Motor neuron (in vitro differentiated cells): ENCODE data around the gene LAMA2. TPM values are rescaled to one million over a fixed set of nuclear protein-coding genes. Genes with fewer than 3 reads are reported as not detected.

Experiments used
- ATAC-seq, 8 experiments: fragments of 200-7000 bp; cut with Tn5 transposase; replicated peaks in 6 of 8; 2 replicates each; pipeline ENCODE4 v1.8.0; 2021; ENCODE audit warnings: mild to moderate bottlenecking in 8 of 8, moderate library complexity in 8 of 8
- H3K27ac ChIP-seq, 2 donors: fragments of 250-450 bp; sonication (Bioruptor Pico); 2 replicates each; pipeline ENCODE4 v1.9.0; 2021; ENCODE audit warnings: antibody characterized with exemption in 2 of 2, mild to moderate bottlenecking in 2 of 2, moderate library complexity in 1 of 2
- H3K4me1 ChIP-seq, 2 donors: fragments of 250-450 bp; sonication (Bioruptor Pico); replicated peaks in 1 of 2; 2 replicates each; pipeline ENCODE4 v1.6.1; 2021; ENCODE audit warnings: antibody characterized with exemption in 2 of 2, mild to moderate bottlenecking in 2 of 2, moderate library complexity in 1 of 2
- H3K4me3 ChIP-seq, 5 donors: fragments of 250-450 bp; sonication (Bioruptor Pico); 2 replicates each; pipeline ENCODE4 v1.9.0; 2021; ENCODE audit warnings: antibody characterized with exemption in 5 of 5, mild to moderate bottlenecking in 5 of 5, moderate library complexity in 4 of 5
- WGBS, 10 experiments: fragments of 450-650 bp; shearing (Covaris generic); methylation state at CpG; one replicate each; pipeline ENCODE4 v1.0.0; 2022; 5-methylcytosine and 5-hydroxymethylcytosine counted together
- in situ Hi-C, 9 experiments: fragments of 400-800 bp; cut with MboI; loops; one replicate each; pipeline ENCODE4 v1.15.0; 2021; ENCODE audit warnings: low sequenced_read_pairs in 9 of 9, low pct_unique_long_range_greater_than_20kb in 2 of 9; ENCODE audit not compliant: unreplicated experiment in 9 of 9
- total RNA-seq, 8 experiments: library from RNA; unstranded; fragments of 300-600 nt; gene quantifications; 2 replicates each; pipeline versions ENCODE4 v1.2.3 to v1.2.4, GENCODE V29; 2022

Gene LAMA2
- total RNA-seq, 8 experiments from 2014 or later: 0.52 to 232 (median 5.1) TPM

DNA sequence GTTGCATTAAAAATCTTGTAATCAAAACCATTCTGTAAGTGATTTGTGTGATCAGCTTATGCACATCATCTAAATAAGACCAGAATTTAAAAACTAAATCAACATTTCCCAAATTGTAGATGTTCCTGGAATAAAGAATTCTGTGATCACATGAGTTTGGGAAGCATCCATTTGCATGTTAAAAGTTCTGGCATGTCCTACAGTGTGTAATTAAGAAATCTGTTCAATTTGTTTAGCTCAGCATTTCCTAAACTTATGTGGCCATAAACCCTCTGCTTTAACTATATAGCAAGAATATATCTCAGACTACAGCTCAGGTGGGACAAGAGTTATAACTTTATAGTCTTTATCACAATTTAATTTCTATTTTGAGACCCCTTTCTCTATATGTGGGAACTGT is 399.1 kb downstream of the LAMA2 start:
- Histone ChIP-seq H3K4me1 (peaks cover 13 to 40% of the 10 kb centered on the region in 2 donors), H3K27ac (no peak overlapping the region), H3K4me3 (no peak overlapping the region)
- in situ Hi-C loops: no loop called here
- peak in 3 of 8 experiments; percentile 32 to 56 (median 54) for ATAC-seq

DNA sequence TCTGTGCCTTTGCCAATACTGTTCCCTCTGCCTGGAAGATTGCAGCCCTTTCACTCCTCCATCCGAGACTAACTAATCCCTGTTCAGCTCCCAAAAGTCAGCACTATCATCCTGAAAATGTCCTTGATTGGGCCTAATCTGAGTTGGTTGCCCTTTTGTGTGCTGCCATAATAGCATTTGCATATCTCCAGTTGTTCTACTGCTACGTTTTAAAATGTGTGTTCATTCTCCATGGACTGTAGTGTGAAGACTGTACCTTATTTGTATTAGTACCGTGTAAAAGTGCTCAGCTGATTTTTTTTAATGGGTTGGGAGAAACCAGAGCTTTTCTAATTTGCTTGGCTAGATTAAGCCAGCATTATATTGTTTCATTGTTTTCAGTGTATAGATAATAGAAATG is 401.3 kb downstream of the LAMA2 start:
- WGBS, 10 experiments: 66 to 100% (median 80%) methylated on average over 1 to 3 of the region's 3 CpGs; no CpG with 5 or more reads in 2 of the 10 experiments
- in situ Hi-C loops: no loop called here
- Histone ChIP-seq H3K27ac (no peak overlapping the region), H3K4me1 (peaks cover 13 to 39% of the 10 kb centered on the region in 2 donors), H3K4me3 (no peak overlapping the region)
- no peak for ATAC-seq

GRCh38 chr6:129287231-129288177 is 404.6 kb downstream of the LAMA2 start:
- Histone ChIP-seq H3K4me3 (no peak overlapping the region), H3K27ac (no peak overlapping the region), H3K4me1 (peaks cover 7 to 14% of the 10 kb centered on the region in 2 donors)
- 42 to 100% (median 86%) methylated on average over 1 to 7 of the region's 7 CpGs for WGBS, 10 experiments
- peak in 1 of 8 experiments; percentile 39 for ATAC-seq
- in situ Hi-C loops: no loop called here

DNA sequence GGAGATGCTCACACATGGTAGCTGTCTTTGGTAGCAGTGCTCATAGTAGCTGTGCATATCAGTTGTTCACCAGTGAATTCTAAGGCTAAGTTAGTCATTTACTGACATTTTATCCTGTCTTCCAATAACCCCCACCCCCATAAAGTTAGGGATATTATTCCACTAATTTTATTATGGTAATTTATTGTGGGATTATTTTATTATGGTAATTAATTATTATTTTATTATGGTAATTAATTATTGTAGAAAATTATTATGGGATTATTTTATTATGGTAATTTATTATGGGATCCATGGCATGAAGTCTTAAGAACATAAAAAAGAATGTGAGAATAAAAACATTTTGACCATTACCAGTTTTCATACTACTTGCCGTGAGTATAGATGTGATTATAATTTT is 406.5 kb downstream of the LAMA2 start:
- Histone ChIP-seq H3K4me3 (no peak overlapping the region), H3K27ac (no peak overlapping the region), H3K4me1 (peaks cover 4 to 8% of the 10 kb centered on the region in 2 donors)
- ATAC-seq: no peak
- in situ Hi-C loops: no loop called here
- 86 to 100% (median 100%) methylated on average over 1 of the region's 1 CpG; no CpG with 5 or more reads in 2 of the 10 experiments for WGBS, 10 experiments

- ATAC-seq: no peak
- 83 to 100% (median 95%) methylated on average over 6 to 14 of the region's 15 CpGs; no CpG with 5 or more reads in 5 of the 10 experiments for WGBS, 10 experiments
- Histone ChIP-seq H3K4me3 (no peak overlapping the region), H3K4me1 (no peaks in the 10 kb centered on the region), H3K27ac (no peak overlapping the region)
- in situ Hi-C loops: no loop called here
Observed at GRCh38 chr6:129292836-129293235, 409.9 kb downstream of the LAMA2 start.

- no peaks in the 10 kb centered on the region for H3K4me1 ChIP-seq
- no peak overlapping the region for H3K4me3 ChIP-seq
- in situ Hi-C loops: no loop called here
- no peak overlapping the region for H3K27ac ChIP-seq
- ATAC-seq: no peak
- WGBS, 10 experiments: 75 to 95% (median 87%) methylated on average over 1 to 5 of the region's 5 CpGs
Observed at GRCh38 chr6:129297592-129297991, 414.7 kb downstream of the LAMA2 start.

GRCh38 chr6:129302671-129303070 is 419.7 kb downstream of the LAMA2 start:
- whole genome bisulfite sequencing, 10 experiments: 52 to 86% (median 68%) methylated on average over 1 to 2 of the region's 2 CpGs
- Histone ChIP-seq H3K4me1 (no peaks in the 10 kb centered on the region), H3K27ac (no peak overlapping the region), H3K4me3 (no peak overlapping the region)
- ATAC-seq: no peak
- in situ Hi-C loops: no loop called here

DNA sequence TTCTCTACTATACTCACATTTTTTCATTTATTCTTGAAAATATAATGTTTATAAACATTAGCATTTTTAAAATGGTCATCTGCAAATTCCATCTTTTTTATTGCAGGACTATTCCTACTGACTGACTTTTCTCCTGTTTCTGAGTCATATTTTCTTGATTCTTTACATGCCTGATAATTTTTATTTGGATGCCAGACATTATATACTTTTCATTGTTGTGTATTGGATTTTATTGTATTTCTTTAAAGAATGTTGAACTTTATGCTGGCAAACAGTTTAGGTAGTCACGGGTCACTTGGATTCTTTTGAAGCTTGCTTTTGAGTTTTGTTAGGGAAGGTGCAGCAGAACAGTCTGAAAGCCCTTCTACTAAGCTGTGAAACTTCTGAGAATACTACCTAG is 423.9 kb downstream of the LAMA2 start:
- WGBS, 10 experiments: 86 to 100% (median 92%) methylated on average over 1 of the region's 1 CpG; no CpG with 5 or more reads in 2 of the 10 experiments
- no peaks in the 10 kb centered on the region for H3K4me1 ChIP-seq
- H3K4me3 ChIP-seq: no peak overlapping the region
- H3K27ac ChIP-seq: no peak overlapping the region
- no peak for ATAC-seq
- in situ Hi-C loops: no loop called here

DNA sequence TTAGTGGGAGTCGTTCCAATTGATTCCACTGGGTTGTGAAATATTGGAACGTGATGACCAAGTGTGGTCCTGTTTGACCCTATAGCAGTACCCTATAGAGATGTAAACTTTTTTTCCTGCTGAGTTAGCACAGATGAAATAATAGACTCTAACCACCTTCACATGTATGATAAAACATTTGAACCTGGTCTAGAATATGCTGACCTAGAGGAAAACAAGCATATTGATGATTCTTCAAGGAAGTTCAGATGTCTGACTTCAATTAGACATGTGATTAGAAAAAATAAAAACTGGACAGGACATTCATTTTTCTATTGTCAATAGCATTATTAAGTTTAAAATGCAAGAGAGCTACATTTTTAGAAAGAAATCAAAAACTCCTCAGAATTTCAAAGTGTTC is 424.9 kb downstream of the LAMA2 start:
- in situ Hi-C loops: no loop called here
- WGBS, 10 experiments: 56 to 100% (median 86%) methylated on average over 2 of the region's 2 CpGs; no CpG with 5 or more reads in 2 of the 10 experiments
- ATAC-seq: no peak

DNA sequence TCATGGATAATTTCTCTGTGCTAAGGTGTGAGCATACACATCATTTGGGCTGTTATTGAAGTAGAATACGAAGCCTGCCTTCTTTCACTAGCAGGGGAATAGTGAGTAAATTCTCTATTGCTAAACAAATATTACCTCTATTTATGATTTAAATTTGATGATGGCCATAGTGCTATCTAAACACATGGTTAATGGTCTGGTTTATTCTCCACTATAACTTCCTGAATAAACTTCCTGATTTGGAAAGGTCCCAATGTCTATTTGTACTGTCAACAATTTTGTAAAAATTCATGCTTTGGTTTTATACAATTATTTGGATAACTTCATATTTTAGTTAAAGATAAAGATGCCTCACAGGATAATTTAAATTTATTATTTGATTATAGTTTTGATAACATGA is 426.2 kb downstream of the LAMA2 start:
- in situ Hi-C loops: no loop called here
- Histone ChIP-seq H3K4me3 (no peak overlapping the region), H3K4me1 (no peaks in the 10 kb centered on the region), H3K27ac (no peak overlapping the region)
- no peak for ATAC-seq
- WGBS, 10 experiments: 80 to 100% (median 100%) methylated on average over 1 of the region's 1 CpG; no CpG with 5 or more reads in 4 of the 10 experiments

More for the DNA sequence above, 424.9 kb downstream of the LAMA2 start:
- no peak overlapping the region for H3K27ac ChIP-seq
- no peaks in the 10 kb centered on the region for H3K4me1 ChIP-seq
- no peak overlapping the region for H3K4me3 ChIP-seq

DNA sequence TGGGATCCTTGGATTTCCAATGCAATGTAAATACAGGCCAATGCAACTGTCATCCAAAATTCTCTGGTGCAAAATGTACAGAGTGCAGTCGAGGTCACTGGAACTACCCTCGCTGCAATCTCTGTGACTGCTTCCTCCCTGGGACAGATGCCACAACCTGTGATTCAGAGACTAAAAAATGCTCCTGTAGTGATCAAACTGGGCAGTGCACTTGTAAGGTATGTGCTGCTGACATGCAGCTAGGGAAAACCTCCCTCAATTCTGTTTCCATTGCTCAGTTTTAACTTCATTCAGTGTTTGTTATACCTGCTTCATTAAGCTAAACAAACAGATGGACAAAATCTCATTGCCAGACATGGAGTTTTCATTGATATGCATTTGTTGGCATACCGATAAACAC is 429.9 kb downstream of the LAMA2 start:
- in situ Hi-C loops: no loop called here
- H3K4me1 ChIP-seq: peaks cover 0 to 4% of the 10 kb centered on the region in 2 donors
- 33 to 87% (median 68%) methylated on average over 1 to 3 of the region's 3 CpGs; no CpG with 5 or more reads in 4 of the 10 experiments for WGBS, 10 experiments
- ATAC-seq: peak in 3 of 8 experiments; percentile 30 to 67 (median 41)
- H3K27ac ChIP-seq: no peak overlapping the region
- H3K4me3 ChIP-seq: no peak overlapping the region

GRCh38 chr6:129314575-129314974 is 431.6 kb downstream of the LAMA2 start:
- H3K4me3 ChIP-seq: no peak overlapping the region
- 93 to 100% (median 100%) methylated on average over 1 to 7 of the region's 9 CpGs; no CpG with 5 or more reads in 1 of the 10 experiments for WGBS, 10 experiments
- H3K27ac ChIP-seq: no peak overlapping the region
- peaks cover 5 to 6% of the 10 kb centered on the region in 2 donors for H3K4me1 ChIP-seq
- ATAC-seq: no peak
- in situ Hi-C loops: no loop called here

GRCh38 chr6:129317931-129318820 is 435.2 kb downstream of the LAMA2 start:
- WGBS, 10 experiments: 0 to 33% (median 7%) methylated on average over 1 to 3 of the region's 3 CpGs
- H3K4me1 ChIP-seq: peaks cover 5 to 6% of the 10 kb centered on the region in 2 donors
- no peak overlapping the region for H3K27ac ChIP-seq
- no peak overlapping the region for H3K4me3 ChIP-seq
- in situ Hi-C loops: no loop called here
- peak; percentile 58 to 100 (median 84) for ATAC-seq
